Stimulated activated CD4-positive, alpha-beta T cell treated with anti-CD3 and anti-CD28 coated beads, Interleukin-4, amount 100 ng/mL, for 48 hours (primary cell): ENCODE results near the gene NAALADL2.

Experiments
- DNase-seq, 2 donors: peaks; one replicate each; pipeline ENCODE4 v3.0.0-alpha.2; 2020; ENCODE audit warnings: low read depth in 2 of 2

NAALADL2 gene

GRCh38 chr3:174859114-174859735 lies at the start of gene NAALADL2:
Gene NAALADL2, plus strand, starts transcription at chr3:174859334.
- DNase-seq = no peak

DNA sequence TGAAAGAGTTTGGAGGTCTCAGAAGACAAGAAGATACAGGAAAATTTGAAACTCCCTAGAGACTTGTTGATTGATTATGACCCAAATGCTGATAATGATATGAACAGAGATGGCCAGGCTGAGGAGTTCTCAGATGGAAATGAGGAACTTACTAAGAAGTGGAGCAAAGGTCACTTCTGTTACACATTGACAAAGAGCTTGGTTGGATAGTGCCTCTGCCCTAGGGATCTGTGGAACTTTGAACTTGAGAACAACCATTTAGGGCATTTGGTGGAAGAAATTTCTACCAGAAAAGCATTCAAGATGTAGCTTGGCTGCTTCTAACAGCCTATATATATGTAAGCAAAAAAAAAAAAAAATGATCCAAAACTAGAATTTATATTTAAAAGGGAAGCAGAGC lies 48.9 kb upstream of the NAALADL2 start:
- DNase-seq = no peak

- no peak for DNase-seq
These were observed 46.8 kb upstream of the NAALADL2 start for GRCh38 chr3:174812172-174812862.

DNA sequence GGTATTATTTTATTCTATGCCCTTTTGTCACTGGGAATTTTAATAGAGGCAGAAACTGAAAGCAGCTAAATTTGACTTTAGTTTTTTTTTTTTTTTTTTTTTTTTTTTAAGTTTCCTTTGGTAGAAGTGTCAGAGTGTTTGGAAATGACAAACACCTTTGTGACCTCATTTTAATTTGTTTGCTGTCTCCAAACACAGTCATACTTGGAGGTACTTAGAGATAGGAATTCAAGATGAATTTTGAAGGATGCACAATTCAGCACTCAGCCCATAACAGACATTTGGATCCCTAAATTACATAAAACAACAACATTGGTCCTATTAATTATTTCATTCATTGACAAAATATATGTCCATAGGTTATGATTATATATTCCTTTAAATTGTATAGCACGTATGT lies 43.4 kb upstream of the NAALADL2 start:
- DNase-seq = no peak

- no peak for DNase-seq
These were observed 38.2 kb upstream of the NAALADL2 start for GRCh38 chr3:174820885-174821284.

GRCh38 chr3:174821477-174821876 lies 37.7 kb upstream of the NAALADL2 start:
- no peak for DNase-seq

DNA sequence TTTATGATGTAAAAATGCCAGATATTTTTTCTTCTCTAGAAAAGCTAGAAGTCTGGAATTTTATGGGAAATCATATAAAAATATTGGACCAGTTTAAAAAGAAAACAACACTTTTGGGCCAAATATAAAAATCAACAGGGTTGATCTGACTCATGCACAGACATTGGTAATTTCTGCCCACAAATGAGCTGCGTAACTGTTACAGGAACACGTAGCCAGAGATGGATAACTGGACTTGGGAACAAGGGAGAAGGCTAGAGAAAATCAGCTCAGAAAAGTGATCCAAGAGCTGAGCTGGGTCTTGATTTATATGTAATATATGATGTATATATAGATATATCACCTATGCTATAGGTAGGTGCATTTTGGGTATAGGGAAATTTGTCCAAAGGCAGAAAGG lies 36.8 kb upstream of the NAALADL2 start:
- no peak for DNase-seq

GRCh38 chr3:174826069-174826468 lies 33.1 kb upstream of the NAALADL2 start:
- DNase-seq = no peak

GRCh38 chr3:174844746-174845145 lies 14.4 kb upstream of the NAALADL2 start:
- no peak for DNase-seq

DNA sequence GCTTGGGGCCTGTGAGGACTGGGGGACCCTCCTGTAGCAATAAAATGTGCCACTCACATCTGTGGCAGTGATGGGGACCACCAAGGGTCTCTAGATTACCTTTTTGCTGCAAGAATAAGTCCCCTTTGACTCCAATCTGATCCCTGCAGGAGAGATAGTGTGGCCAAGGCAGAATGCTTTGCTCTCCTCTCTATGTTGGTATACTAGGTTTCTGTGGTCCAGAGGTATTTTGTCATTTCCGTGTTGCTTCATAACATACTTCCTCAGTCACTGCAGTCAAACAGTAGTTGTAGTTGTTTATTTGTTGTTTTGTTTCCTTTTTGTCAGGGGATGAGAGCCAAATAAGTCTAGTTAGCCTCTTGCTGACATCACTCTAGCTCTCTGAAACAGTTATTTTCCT lies 13.1 kb upstream of the NAALADL2 start:
- no peak for DNase-seq

DNA sequence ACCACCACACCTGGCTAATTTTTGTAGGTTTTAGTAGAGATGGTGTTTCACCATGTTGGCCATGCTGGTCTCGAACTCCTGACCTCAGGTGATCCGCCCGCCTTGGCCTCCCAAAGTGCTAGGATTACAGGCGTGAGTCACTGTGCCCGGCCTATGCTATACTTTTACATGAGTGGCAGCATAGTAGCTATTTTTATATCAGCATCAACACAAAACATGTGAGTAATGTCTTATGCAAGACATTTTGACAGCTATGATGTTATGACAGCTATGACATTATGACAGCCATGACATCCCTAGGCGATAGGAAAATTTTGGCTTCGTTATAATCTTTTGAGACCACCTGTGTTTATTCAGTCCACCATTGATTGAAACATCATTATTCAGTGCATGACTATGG lies 4.1 kb upstream of the NAALADL2 start:
- no peak for DNase-seq

- no peak for DNase-seq
These were observed 1.8 kb upstream of the NAALADL2 start for GRCh38 chr3:174857301-174857700.

DNA sequence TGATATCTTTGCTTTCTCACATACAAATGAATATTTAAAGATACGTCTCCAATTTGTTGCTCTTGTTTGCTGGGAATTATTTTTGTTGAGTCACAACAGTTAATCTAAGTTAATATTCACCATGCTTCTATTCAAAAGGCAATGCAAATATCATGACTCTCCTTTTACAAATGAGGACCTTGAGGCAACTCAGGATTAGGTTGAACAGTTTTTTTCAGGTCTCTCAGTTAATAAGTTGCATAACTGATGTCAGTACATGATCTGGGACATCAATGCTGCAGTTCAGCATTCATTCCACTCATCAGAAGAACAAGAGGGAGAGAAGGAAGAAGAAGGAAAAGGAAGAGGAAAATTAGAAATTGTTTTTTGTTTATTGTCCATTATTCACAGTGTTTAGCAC lies 781 bp upstream of the NAALADL2 start:
- DNase-seq = no peak

- no peak for DNase-seq
These were observed 622 bp downstream of the NAALADL2 start for GRCh38 chr3:174859756-174860155.

DNA sequence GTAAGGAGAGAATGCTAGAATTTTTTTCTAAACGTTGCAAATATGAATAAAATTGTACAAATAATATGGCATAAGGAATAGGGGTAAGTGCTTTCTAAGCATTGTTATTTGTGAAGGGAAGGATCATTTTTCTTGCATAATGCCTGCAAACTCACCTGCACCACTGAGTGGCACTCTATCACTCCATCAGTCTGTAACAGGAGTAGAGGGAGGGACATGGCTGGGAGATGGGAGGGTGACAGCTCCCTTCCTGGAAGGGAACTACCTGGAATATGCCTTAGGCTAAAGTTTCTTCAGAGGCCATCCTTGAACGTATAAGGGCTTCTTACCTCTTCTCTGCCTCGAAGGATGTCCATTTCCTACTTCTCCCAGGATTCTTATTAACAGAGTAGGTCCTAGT lies 3.0 kb downstream of the NAALADL2 start:
- no peak for DNase-seq

- DNase-seq = no peak
These were observed 3.5 kb downstream of the NAALADL2 start for GRCh38 chr3:174862666-174863065.

GRCh38 chr3:174863488-174863887 lies 4.4 kb downstream of the NAALADL2 start:
- DNase-seq = no peak

DNA sequence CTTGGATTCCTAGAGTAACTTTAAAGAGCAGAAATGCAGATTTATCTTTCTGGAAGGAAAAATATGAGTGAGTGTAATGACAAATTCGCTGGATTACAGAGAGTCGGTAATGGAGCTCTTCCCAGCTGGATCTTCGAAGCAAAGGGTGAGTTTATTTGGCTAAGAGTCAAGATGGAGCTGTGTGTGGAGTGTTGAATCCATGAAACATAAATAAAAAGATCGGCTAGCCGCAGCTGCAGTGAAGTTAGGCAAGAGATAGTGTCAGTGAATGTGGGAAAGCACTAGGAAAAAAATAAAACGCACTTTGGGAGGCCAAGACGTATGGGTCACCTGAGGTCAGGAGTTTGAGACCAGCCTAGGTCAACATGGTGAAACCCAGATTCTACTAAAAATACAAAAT lies 10.3 kb downstream of the NAALADL2 start:
- DNase-seq = no peak

DNA sequence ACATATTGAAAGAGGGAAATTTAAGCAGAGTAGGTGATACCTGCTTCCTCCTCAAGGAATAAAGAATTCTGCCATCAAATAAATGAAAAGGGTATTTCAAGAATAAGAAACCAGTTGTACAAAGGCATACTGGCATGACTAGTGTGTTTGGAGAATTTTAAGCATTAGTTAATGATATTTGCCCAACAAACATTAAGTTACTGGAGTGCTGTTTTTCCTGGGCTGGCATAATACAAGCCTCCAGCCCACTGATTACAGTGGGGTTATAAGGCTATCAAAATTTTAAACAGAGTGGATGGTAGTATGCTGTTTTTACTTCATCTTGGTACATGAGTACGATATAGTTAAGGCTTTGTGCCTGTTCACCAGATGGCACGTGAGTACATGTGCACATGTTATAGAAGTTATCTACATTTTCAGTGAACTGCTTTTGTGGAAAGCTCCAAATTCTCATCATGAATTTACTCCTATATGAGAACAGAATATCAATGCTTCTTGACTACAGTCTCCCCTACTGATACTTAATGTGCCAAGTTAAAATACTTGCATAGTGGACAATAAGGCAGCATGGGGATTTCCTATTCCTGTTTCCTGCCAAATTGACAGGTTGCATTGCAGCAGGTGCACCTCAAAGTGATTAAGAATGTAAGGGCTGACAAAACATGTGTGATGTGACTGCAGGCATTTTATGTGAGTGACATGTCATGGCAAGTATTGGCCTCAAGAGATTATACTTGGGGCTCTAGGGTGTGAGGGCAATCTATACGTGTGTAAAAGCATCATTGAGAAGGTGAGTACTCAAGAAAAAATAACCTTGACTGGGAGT lies 14.9 kb downstream of the NAALADL2 start:
- DNase-seq = no peak

DNA sequence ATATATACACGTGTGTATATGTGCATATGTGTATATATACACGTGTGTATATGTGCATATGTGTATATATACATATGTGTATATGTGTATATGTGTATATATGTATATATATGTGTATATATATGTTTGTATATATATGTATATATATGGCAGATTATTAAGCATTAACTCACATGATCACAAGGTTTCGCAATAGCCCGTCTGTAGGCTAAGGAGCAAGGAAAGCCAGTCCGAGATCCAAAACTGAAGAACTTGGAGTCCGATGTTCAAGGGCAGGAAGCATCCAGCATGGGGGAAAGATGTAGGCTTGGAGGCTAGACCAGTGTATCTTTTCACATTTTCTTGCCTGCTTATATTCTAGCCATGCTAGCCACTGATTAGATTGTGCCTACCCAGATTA lies 23.7 kb downstream of the NAALADL2 start:
- DNase-seq = no peak

DNA sequence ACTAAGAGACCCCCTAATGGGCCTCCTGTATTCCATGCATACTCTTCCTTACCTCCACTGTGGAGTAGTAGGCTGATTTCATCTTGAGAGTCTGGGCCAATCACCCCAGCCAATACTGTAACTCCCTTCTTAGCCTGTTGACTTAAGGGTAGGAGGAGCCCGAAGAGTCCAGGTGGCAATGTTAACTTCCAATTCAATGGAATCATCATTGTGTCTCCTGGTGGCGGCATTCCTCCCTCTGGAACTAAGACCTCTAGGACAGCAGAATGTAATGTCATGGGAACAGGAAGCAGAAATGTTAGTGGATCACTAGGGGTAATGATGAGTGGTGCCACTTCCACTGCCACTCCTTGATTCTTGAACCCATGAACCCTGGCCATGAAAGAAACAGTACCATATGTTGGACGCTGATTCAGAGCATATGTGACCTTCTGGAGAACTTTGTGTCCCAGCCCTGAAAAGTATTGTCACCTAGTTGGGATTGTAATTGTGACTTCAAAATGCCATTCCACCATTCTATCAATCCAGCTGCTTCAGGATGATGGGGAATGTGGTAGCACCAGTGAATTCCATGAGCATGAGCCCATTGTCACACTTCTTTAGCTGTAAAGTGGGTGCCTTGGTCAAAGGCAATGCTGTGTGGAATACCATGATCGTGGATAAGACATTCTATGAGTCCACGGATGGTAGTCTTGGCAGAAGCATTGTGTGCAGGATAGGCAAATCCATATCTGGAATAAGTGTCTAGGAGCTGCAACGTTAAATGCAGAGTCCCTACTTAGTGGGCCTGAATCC lies 24.9 kb downstream of the NAALADL2 start:
- DNase-seq = no peak
